DOHH2 (cell line): ENCODE data around the gene PITRM1.

Experiments
- EZH2phosphoT487 ChIP-seq: fragments of 200-600 bp; sonication (generic); IDR thresholded peaks from 2 replicates; pipeline ENCODE4 v1.6.1; 2017; ENCODE audit warnings: borderline replicate concordance, mild to moderate bottlenecking, antibody characterized with exemption, low read length, moderate library complexity, mixed read lengths
- TF ChIP-seq, protein P1 (sequence below): fragments of 200-600 bp; sonication (generic); IDR thresholded peaks from one replicate; pipeline ENCODE4 v1.5.1; 2014; ENCODE audit warnings: antibody characterized with exemption, mild to moderate bottlenecking, low read depth, low read length; ENCODE audit not compliant: poor library complexity, severe bottlenecking

DNA sequence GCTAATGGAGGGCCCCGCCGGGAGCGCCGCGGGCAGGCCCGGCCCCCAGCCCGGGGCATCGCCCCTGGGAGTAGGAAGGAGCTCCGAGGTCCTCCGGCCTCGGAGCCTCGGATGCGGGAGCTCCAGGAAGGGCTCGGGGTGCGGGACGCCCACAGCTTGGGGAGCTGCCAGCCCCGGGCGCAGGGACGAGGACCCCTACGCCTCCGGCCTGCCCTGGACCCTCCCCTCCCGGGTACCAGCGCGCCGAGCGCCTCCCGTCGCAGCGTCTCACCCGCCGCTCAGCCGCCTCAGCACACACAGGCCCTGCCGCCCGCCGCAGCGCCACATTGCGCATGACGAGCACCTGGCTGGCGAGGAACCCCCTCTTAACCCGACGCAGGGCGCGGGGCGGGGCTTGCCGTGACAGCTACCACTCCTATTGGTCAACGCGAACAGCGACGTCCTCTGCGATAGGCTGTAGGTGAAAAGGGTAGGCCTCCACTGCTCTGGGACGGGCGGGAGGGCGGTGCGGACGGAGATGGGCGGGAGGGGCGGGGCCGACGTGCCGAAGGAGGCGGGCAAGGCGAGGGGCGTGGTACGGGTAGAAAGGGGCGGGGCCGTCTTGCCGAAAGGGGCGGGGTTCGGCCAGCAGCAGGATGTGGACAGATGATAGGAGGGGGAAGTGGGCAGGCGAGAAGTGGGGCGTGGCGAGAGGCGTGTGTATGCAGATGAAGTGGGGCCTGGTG is at the start of gene PITRM1:
- no peak for TF ChIP-seq EZH2phosphoT487
- TF ChIP-seq, protein P1, sequence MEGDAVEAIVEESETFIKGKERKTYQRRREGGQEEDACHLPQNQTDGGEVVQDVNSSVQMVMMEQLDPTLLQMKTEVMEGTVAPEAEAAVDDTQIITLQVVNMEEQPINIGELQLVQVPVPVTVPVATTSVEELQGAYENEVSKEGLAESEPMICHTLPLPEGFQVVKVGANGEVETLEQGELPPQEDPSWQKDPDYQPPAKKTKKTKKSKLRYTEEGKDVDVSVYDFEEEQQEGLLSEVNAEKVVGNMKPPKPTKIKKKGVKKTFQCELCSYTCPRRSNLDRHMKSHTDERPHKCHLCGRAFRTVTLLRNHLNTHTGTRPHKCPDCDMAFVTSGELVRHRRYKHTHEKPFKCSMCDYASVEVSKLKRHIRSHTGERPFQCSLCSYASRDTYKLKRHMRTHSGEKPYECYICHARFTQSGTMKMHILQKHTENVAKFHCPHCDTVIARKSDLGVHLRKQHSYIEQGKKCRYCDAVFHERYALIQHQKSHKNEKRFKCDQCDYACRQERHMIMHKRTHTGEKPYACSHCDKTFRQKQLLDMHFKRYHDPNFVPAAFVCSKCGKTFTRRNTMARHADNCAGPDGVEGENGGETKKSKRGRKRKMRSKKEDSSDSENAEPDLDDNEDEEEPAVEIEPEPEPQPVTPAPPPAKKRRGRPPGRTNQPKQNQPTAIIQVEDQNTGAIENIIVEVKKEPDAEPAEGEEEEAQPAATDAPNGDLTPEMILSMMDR = no peak
